SU-DHL-6 (cell line): ENCODE results near the gene EIF5B.

Experiments
- H2AFZ ChIP-seq: fragments of 200-600 bp; sonication (generic); 2 replicates; pipeline ENCODE4 v1.6.1; 2014; ENCODE audit warnings: low read depth, mild to moderate bottlenecking, moderate library complexity, mixed read lengths, antibody characterized with exemption, low read length; ENCODE audit not compliant: severe bottlenecking
- H3F3A ChIP-seq: fragments of 200-600 bp; shearing (Covaris generic); 2 replicates; pipeline ENCODE4 v1.6.0; 2016; ENCODE audit warnings: antibody characterized with exemption, mild to moderate bottlenecking; ENCODE audit not compliant: insufficient read depth
- H3K27ac ChIP-seq: fragments of 200-600 bp; sonication (generic); 2 replicates; pipeline ENCODE4 v1.5.1; 2016; ENCODE audit warnings: low read depth, mild to moderate bottlenecking, low read length, moderate library complexity, mixed read lengths
- H3K27me3 ChIP-seq: fragments of 200-600 bp; sonication (generic), shearing (Covaris generic); 2 replicates; pipeline ENCODE4 v1.6.0; 2014; ENCODE audit warnings: mild to moderate bottlenecking, low read length
- H3K36me3 ChIP-seq: fragments of 200-600 bp; sonication (generic); 2 replicates; pipeline ENCODE4 v1.6.1; 2014; ENCODE audit warnings: mild to moderate bottlenecking, low read length, mixed read lengths
- H3K4me2 ChIP-seq: fragments of 300-600, 200-600 bp; shearing (Covaris generic), sonication (generic); 2 replicates; pipeline ENCODE4 v1.6.0; 2014; ENCODE audit warnings: low read length, low read depth, mild to moderate bottlenecking; ENCODE audit not compliant: poor library complexity, severe bottlenecking
- H3K4me3 ChIP-seq: fragments of 200-600 bp; sonication (generic); 2 replicates; pipeline ENCODE4 v1.5.1; 2014; ENCODE audit warnings: antibody characterized with exemption, low read length, mild to moderate bottlenecking, mixed read lengths; ENCODE audit not compliant: insufficient read depth, poor library complexity, severe bottlenecking
- H3K79me2 ChIP-seq: fragments of 200-600 bp; sonication (generic); 2 replicates; pipeline ENCODE4 v1.6.1; 2014; ENCODE audit warnings: mild to moderate bottlenecking, low read length, moderate library complexity; ENCODE audit not compliant: insufficient read depth
- H3K9ac ChIP-seq: fragments of 200-600 bp; sonication (generic); 2 replicates; pipeline ENCODE4 v1.7.0; 2014; ENCODE audit warnings: mild to moderate bottlenecking, low read length
- H3K9me2 ChIP-seq: fragments of 200-600 bp; sonication (generic); replicated peaks from 2 replicates; pipeline ENCODE4 v1.6.1; 2014; ENCODE audit warnings: low read length; ENCODE audit not compliant: insufficient read depth
- H3K9me3 ChIP-seq: fragments of 200-600 bp; sonication (generic); 2 replicates; pipeline ENCODE4 v1.6.1; 2014; ENCODE audit warnings: low read length, mixed read lengths; ENCODE audit not compliant: insufficient read depth
- H4K20me1 ChIP-seq: fragments of 200-600 bp; sonication (generic); 2 replicates; pipeline ENCODE4 v1.6.1; 2014; ENCODE audit warnings: low read depth, mild to moderate bottlenecking, antibody characterized with exemption, low read length, moderate library complexity, mixed read lengths
- EZH2phosphoT487 ChIP-seq: fragments of 200-600 bp; sonication (generic), shearing (Covaris generic); conservative IDR thresholded peaks from 2 replicates; pipeline ENCODE4 v1.6.1; 2018; ENCODE audit warnings: mild to moderate bottlenecking, antibody characterized with exemption, low read length, moderate library complexity, mixed read lengths
- TF ChIP-seq, protein P1 (sequence below): fragments of 200-600 bp; sonication (generic); IDR thresholded peaks from one replicate; pipeline ENCODE4 v1.5.1; 2017; ENCODE audit warnings: antibody characterized with exemption, mild to moderate bottlenecking, low read length, moderate library complexity; ENCODE audit not compliant: insufficient read depth, poor library complexity, severe bottlenecking

The EIF5B gene

DNA sequence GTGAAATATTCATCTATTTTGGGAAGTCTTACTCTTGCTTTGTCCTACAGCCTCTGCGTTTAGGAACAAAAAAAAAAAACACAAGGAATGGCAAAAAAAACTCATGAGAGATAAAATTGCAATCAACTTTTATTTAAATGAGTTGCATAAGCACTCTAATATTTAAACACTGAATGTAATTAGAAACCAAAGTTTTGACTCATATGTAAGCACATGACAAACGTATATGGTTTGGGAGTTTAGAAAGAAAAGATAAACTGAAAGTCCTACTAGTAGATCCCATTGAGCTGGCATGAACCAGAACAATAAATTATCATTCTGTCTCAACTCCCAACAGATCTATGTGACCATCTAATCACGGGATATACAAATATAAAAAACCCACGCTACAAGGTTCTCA is 107.9 kb downstream of the EIF5B start:
- Histone ChIP-seq H4K20me1 (0 out of 2 replicates have a peak, but pooled peaks cover 4% of the 10 kb centered on the region), H2AFZ (no peak overlapping the region), H3K27ac (no peak overlapping the region), H3K9me2 (no peaks in the 10 kb centered on the region), H3K79me2 (peaks cover 54% of the 10 kb centered on the region), H3K9ac (no peak overlapping the region), H3K36me3 (peaks cover 29% of the 10 kb centered on the region), H3K9me3 (no peaks in the 10 kb centered on the region), H3K4me3 (no peak overlapping the region), H3K27me3 (no peaks in the 10 kb centered on the region), H3K4me2 (no peak overlapping the region), H3F3A (peaks cover 8% of the 10 kb centered on the region; the same call in 1 of the 2 replicates)
- TF ChIP-seq, protein P1, sequence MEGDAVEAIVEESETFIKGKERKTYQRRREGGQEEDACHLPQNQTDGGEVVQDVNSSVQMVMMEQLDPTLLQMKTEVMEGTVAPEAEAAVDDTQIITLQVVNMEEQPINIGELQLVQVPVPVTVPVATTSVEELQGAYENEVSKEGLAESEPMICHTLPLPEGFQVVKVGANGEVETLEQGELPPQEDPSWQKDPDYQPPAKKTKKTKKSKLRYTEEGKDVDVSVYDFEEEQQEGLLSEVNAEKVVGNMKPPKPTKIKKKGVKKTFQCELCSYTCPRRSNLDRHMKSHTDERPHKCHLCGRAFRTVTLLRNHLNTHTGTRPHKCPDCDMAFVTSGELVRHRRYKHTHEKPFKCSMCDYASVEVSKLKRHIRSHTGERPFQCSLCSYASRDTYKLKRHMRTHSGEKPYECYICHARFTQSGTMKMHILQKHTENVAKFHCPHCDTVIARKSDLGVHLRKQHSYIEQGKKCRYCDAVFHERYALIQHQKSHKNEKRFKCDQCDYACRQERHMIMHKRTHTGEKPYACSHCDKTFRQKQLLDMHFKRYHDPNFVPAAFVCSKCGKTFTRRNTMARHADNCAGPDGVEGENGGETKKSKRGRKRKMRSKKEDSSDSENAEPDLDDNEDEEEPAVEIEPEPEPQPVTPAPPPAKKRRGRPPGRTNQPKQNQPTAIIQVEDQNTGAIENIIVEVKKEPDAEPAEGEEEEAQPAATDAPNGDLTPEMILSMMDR: no peak
- no peak for TF ChIP-seq EZH2phosphoT487

GRCh38 chr2:99448556-99448955 is 111.4 kb downstream of the EIF5B start:
- no peak for TF ChIP-seq EZH2phosphoT487
- TF ChIP-seq, protein P1: no peak
- H3K9ac ChIP-seq: no peak overlapping the region
- H3K9me3 ChIP-seq: no peaks in the 10 kb centered on the region
- H3K9me2 ChIP-seq: no peaks in the 10 kb centered on the region
- H2AFZ ChIP-seq: no peak overlapping the region
- no peak overlapping the region for H3K4me3 ChIP-seq
- no peaks in the 10 kb centered on the region; the same call in none of the 2 replicates for H3F3A ChIP-seq
- no peak overlapping the region for H3K27ac ChIP-seq
- H4K20me1 ChIP-seq: 0 out of 2 replicates have a peak, but pooled peaks cover 14% of the 10 kb centered on the region
- H3K36me3 ChIP-seq: peaks cover 35% of the 10 kb centered on the region
- H3K79me2 ChIP-seq: peaks cover 63% of the 10 kb centered on the region
- no peaks in the 10 kb centered on the region for H3K27me3 ChIP-seq
- no peak overlapping the region for H3K4me2 ChIP-seq

DNA sequence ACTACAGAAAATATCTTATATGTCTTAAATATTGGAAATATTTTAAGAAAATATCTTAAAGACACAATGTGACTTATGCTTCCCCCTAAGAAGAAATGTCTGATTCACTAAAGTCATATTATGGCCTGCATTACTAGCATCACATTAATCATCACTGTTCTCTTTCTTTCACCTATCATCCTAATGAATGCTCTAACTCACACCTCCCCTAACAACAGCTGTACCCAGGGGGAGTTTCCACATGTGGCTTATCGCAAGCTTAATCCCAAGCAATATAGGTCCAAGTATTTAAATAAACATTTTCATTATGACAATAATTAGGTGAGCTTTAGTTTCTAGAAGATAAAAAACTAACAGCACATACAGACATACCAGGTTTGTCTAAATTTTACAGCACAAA is 113.0 kb downstream of the EIF5B start:
- Histone ChIP-seq H3K9me2 (no peaks in the 10 kb centered on the region), H3K79me2 (peaks cover 59% of the 10 kb centered on the region), H3K27ac (no peak overlapping the region), H3K9ac (no peak overlapping the region), H3K4me2 (no peak overlapping the region), H2AFZ (no peak overlapping the region), H3F3A (peaks cover 3% of the 10 kb centered on the region), H3K9me3 (no peaks in the 10 kb centered on the region), H4K20me1 (0 out of 2 replicates have a peak, but pooled peaks cover 14% of the 10 kb centered on the region), H3K4me3 (no peak overlapping the region), H3K27me3 (no peaks in the 10 kb centered on the region), H3K36me3 (peaks cover 42% of the 10 kb centered on the region)
- no peak for TF ChIP-seq EZH2phosphoT487
- TF ChIP-seq, protein P1: no peak
